ENCODE results near the gene GATAD2A. TPM values are rescaled to one million over a fixed set of nuclear protein-coding genes. Genes with fewer than 3 reads are reported as not detected.
"Not testable (repeated sequence)": the region's sequence is repeated elsewhere in the genome, so short reads cannot be mapped to it uniquely, and the experiment has no call there.

GATAD2A gene
- total and polyA plus RNA-seq, 2 of the 13 experiments (the other 11 are each of a cell fraction or from before 2014, with no cell fraction given), result 16.8 to 28.6 TPM

GRCh38 chr19:19452243-19453124 lies 47.0 kb downstream of the GATAD2A start (continued):
- TF ChIP-seq MTF2 (CRISPR knock-in tag; IDR thresholded peaks at IDR 0.05; ENCODE audit: borderline replicate concordance), result no peak

DNA sequence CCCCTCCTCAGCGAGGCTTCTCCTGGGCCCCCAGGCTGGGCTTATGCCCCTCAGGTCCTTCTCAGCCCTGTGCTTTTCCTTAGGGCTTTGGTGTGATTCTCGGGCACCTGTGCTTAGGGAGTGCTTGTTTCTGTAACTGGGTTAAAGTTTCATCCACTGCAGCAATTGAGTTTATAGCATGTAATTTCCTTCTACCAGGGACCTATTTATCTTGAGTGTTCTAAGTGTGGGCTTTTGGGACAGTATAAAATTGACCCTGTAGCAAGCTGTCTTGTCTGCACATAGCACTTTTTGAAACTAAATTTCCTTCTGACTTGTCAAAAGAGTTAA lies 47.6 kb downstream of the GATAD2A start:
- intact Hi-C loops (cut with micrococcal nuclease; ENCODE audit: unreplicated experiment), result no loop called here
- in situ Hi-C loops (cut with HindIII; ENCODE audit: extremely low pct_ligation_motif_present, low pct_unique_long_range_greater_than_20kb), result no loop called here
- no peak for ATAC-seq
- H3K36me3 ChIP-seq (replicated peaks in 1 of 2; ENCODE audit: control insufficient read depth in 1 of 2, insufficient read depth in 2 of 2, low read length in 2 of 2), result peaks cover 3 to 8% of the 10 kb centered on the region in 2 experiments; a peak in 2 of 5 replicates
- no TSS peak for BruUV-seq (replicated peaks)
- TF ChIP-seq KLF16 (CRISPR knock-in tag; IDR thresholded peaks at IDR 0.05), result no peak
- H3K4me2 ChIP-seq (ENCODE audit: low read depth, low read length), result no peak overlapping the region
- H3K4me3 ChIP-seq (replicated peaks in 1 of 3; ENCODE audit: insufficient read depth in 1 of 3, low read depth in 2 of 3, low read length in 3 of 3), result no peak overlapping the region
- H3K27me3 ChIP-seq (ENCODE audit: control insufficient read depth in 1 of 2, insufficient read depth in 2 of 2, low read length in 2 of 2), result no peaks in the 10 kb centered on the region
- CTCF ChIA-PET (ENCODE audit: low intra/inter-chr PET ratio, low total read pairs), result no interaction called here
- 0 out of 2 replicates have a peak, but pooled peaks cover 7% of the 10 kb centered on the region for H3K4me1 ChIP-seq (ENCODE audit: insufficient read depth, low read length)
- no peak overlapping the region for H3K27ac ChIP-seq (ENCODE audit: extremely low read length, insufficient read depth, low read length)
- H3K79me2 ChIP-seq (ENCODE audit: insufficient read depth, low read length), result peaks cover 76% of the 10 kb centered on the region
- POLR2A ChIA-PET, result no interaction called here
- peaks cover 3% of the 10 kb centered on the region; the same call in 1 of the 2 replicates for H4K20me1 ChIP-seq (ENCODE audit: insufficient read depth, low read length)
- DNase-seq (ENCODE audit: low spot score), result no peak
- H3K9ac ChIP-seq (ENCODE audit: insufficient read depth, low read depth, low read length), result no peak overlapping the region
- no peak for FAIRE-seq
- WGBS (ENCODE audit: low lambda C conversion rate), result 97% methylated on average over 2 of the region's 2 CpGs
- H3K9me3 ChIP-seq (ENCODE audit: low read length), result no peaks in the 10 kb centered on the region
- no peak overlapping the region for H2AFZ ChIP-seq (ENCODE audit: low read length)

- ATAC-seq; H3K4me1 ChIP-seq (ENCODE audit: insufficient read depth, low read length); H3K36me3 ChIP-seq (replicated peaks in 1 of 2; ENCODE audit: control insufficient read depth in 1 of 2, insufficient read depth in 2 of 2, low read length in 2 of 2); H3K27me3 ChIP-seq (ENCODE audit: control insufficient read depth in 1 of 2, insufficient read depth in 2 of 2, low read length in 2 of 2); H3K9ac ChIP-seq (ENCODE audit: insufficient read depth, low read depth, low read length); POLR2A ChIA-PET; H4K20me1 ChIP-seq (ENCODE audit: insufficient read depth, low read length); CTCF ChIA-PET (ENCODE audit: low intra/inter-chr PET ratio, low total read pairs); H3K9me3 ChIP-seq (ENCODE audit: low read length); H3K4me3 ChIP-seq (replicated peaks in 1 of 3; ENCODE audit: insufficient read depth in 1 of 3, low read depth in 2 of 3, low read length in 3 of 3); DNase-seq (ENCODE audit: low spot score); BruUV-seq (replicated peaks); intact Hi-C loops (cut with micrococcal nuclease; ENCODE audit: unreplicated experiment); H3K4me2 ChIP-seq (ENCODE audit: low read depth, low read length); in situ Hi-C loops (cut with HindIII; ENCODE audit: extremely low pct_ligation_motif_present, low pct_unique_long_range_greater_than_20kb); FAIRE-seq; H2AFZ ChIP-seq (ENCODE audit: low read length); H3K27ac ChIP-seq (ENCODE audit: extremely low read length, insufficient read depth, low read length): not testable (repeated sequence)
- peaks cover 75% of the 10 kb centered on the region for H3K79me2 ChIP-seq (ENCODE audit: insufficient read depth, low read length)
- 93% methylated on average over 14 of the region's 14 CpGs for WGBS (ENCODE audit: low lambda C conversion rate)
These were observed 49.9 kb downstream of the GATAD2A start for GRCh38 chr19:19455166-19455919.
